Neural progenitor cell (in vitro differentiated cells): ENCODE measurements around the gene EPHB3. TPM values are rescaled to one million over a fixed set of nuclear protein-coding genes. Genes with fewer than 3 reads are reported as not detected.

ENCODE experiments used
- DNase-seq: peaks from one replicate; pipeline ENCODE4 v3.0.0-alpha.2; 2016; ENCODE audit warnings: low spot score
- H2AFZ ChIP-seq: fragments of 200-600 bp; sonication (generic); replicated peaks from 2 replicates; pipeline ENCODE4 v1.6.1; 2016; ENCODE audit warnings: antibody characterized with exemption
- H3F3A ChIP-seq: fragments of 200-600 bp; sonication (generic); 2 replicates; pipeline ENCODE4 v1.6.1; 2016; ENCODE audit warnings: antibody characterized with exemption, low read depth
- H3K27ac ChIP-seq: fragments of 200-600 bp; sonication (generic); 2 replicates; pipeline ENCODE4 v1.5.1; 2016; ENCODE audit warnings: mild to moderate bottlenecking
- H3K27me3 ChIP-seq: fragments of 200-600 bp; sonication (generic); 2 replicates; pipeline ENCODE4 v1.6.1; 2016; ENCODE audit warnings: mild to moderate bottlenecking, moderate library complexity
- H3K36me3 ChIP-seq: fragments of 200-600 bp; sonication (generic); 2 replicates; pipeline ENCODE4 v1.5.1; 2016
- H3K4me1 ChIP-seq: fragments of 200-600 bp; sonication (generic); 2 replicates; pipeline ENCODE4 v1.6.1; 2016; ENCODE audit warnings: mixed run types
- H3K4me2 ChIP-seq: fragments of 200-600 bp; sonication (generic); 2 replicates; pipeline ENCODE4 v1.6.1; 2016
- H3K4me3 ChIP-seq: fragments of 200-600 bp; sonication (generic); 2 replicates; pipeline ENCODE4 v1.5.1; 2016
- H3K79me2 ChIP-seq: fragments of 200-600 bp; sonication (generic); 2 replicates; pipeline ENCODE4 v1.6.1; 2016; ENCODE audit warnings: low read depth
- H3K9ac ChIP-seq: fragments of 200-600 bp; sonication (generic); 2 replicates; pipeline ENCODE4 v1.6.1; 2016
- H3K9me3 ChIP-seq: fragments of 200-600 bp; sonication (generic); 2 replicates; pipeline ENCODE4 v1.5.1; 2016; ENCODE audit warnings: low read depth
- H4K20me1 ChIP-seq: fragments of 200-600 bp; sonication (generic); 2 replicates; pipeline ENCODE4 v1.6.1; 2016; ENCODE audit warnings: low read depth
- H3K27ac Mint-ChIP-seq: 3 replicates; pipeline ENCODE4 v1.8.0; 2021; ENCODE audit warnings: mixed read lengths
- H3K27me3 Mint-ChIP-seq: 2 replicates; pipeline ENCODE4 v1.8.0; 2022; ENCODE audit warnings: low read depth, mild to moderate bottlenecking, inconsistent platforms, moderate library complexity, mixed read lengths; ENCODE audit not compliant: insufficient read depth
- H3K36me3 Mint-ChIP-seq: 3 replicates; pipeline ENCODE4 v1.8.0; 2021; ENCODE audit warnings: mixed read lengths
- H3K4me1 Mint-ChIP-seq: 3 replicates; pipeline ENCODE4 v1.8.0; 2021; ENCODE audit warnings: mixed read lengths
- H3K4me3 Mint-ChIP-seq: 3 replicates; pipeline ENCODE4 v1.8.0; 2021; ENCODE audit warnings: mild to moderate bottlenecking, moderate library complexity, mixed read lengths
- H3K9me3 Mint-ChIP-seq: 3 replicates; pipeline ENCODE4 v1.8.0; 2020; ENCODE audit warnings: mixed read lengths
- CTCF ChIP-seq: fragments of 200-600 bp; sonication (generic); IDR thresholded peaks from 2 replicates; pipeline ENCODE4 v1.5.1; 2017; ENCODE audit warnings: antibody characterized with exemption, mild to moderate bottlenecking
- EZH2 ChIP-seq: fragments of 200-600 bp; sonication (generic); IDR thresholded peaks from 2 replicates; pipeline ENCODE4 v1.6.1; 2017; ENCODE audit warnings: antibody characterized with exemption, mild to moderate bottlenecking, moderate library complexity
- EZH2phosphoT487 ChIP-seq: fragments of 200-600 bp; sonication (generic); IDR thresholded peaks from 2 replicates; pipeline ENCODE4 v1.6.1; 2017; ENCODE audit warnings: antibody characterized with exemption
- total RNA-seq: library from RNA; depleted of rRNA; stranded (reverse); fragments of >200 nt; gene quantifications from 2 replicates; pipeline ENCODE4 v1.2.3, GENCODE V29; 2015; ENCODE audit warnings: low replicate concordance

The EPHB3 gene
- total RNA-seq, 1 donor from 2014 or later: 2.3 TPM

GRCh38 chr3:184581331-184581855 lies 19.8 kb downstream of the EPHB3 start:
- H3K9me3 ChIP-seq: no peaks in the 10 kb centered on the region
- Mint-ChIP-seq H3K4me1 (peaks cover 50% of the 10 kb centered on the region), H3K9me3 (no peaks in the 10 kb centered on the region), H3K4me3 (peak overlapping the region; percentile 9), H3K36me3 (peaks cover 24% of the 10 kb centered on the region), H3K27me3 (peaks cover 11% of the 10 kb centered on the region), H3K27ac (no peak overlapping the region)
- H4K20me1 ChIP-seq: no peaks in the 10 kb centered on the region
- peaks cover 28% of the 10 kb centered on the region for H3F3A ChIP-seq
- H3K4me1 ChIP-seq: peaks cover 28% of the 10 kb centered on the region
- peaks cover 45% of the 10 kb centered on the region for H3K27me3 ChIP-seq
- H3K36me3 ChIP-seq: no peaks in the 10 kb centered on the region
- H3K4me3 ChIP-seq: no peak overlapping the region
- no peak overlapping the region for H3K4me2 ChIP-seq
- no peak overlapping the region for H3K9ac ChIP-seq
- H3K79me2 ChIP-seq: no peaks in the 10 kb centered on the region
- DNase-seq: no peak
- TF ChIP-seq CTCF (no peak), EZH2 (no peak), EZH2phosphoT487 (no peak)
- H3K27ac ChIP-seq: no peak overlapping the region
- H2AFZ ChIP-seq: no peak overlapping the region

- no peak overlapping the region for H3K9ac ChIP-seq
- TF ChIP-seq EZH2: peak; percentile 47
- TF ChIP-seq EZH2phosphoT487: peak; percentile 48
- no peak for TF ChIP-seq CTCF
Observed at GRCh38 chr3:184582646-184583577, 21.3 kb downstream of the EPHB3 start.

GRCh38 chr3:184583578-184584451 lies 22.2 kb downstream of the EPHB3 start:
- no peak overlapping the region for H3K9ac ChIP-seq
- peaks cover 65% of the 10 kb centered on the region for H3K27me3 ChIP-seq
- Mint-ChIP-seq H3K36me3 (peaks cover 14% of the 10 kb centered on the region), H3K4me1 (peaks cover 37% of the 10 kb centered on the region), H3K4me3 (peak overlapping the region; percentile 71), H3K27ac (peak overlapping the region; percentile 64), H3K9me3 (no peaks in the 10 kb centered on the region), H3K27me3 (peaks cover 11% of the 10 kb centered on the region)
- H3K4me1 ChIP-seq: peaks cover 24% of the 10 kb centered on the region
- H4K20me1 ChIP-seq: no peaks in the 10 kb centered on the region
- peak; percentile 26 for TF ChIP-seq EZH2phosphoT487
- TF ChIP-seq CTCF: peak; percentile 60
- TF ChIP-seq EZH2: no peak
- H3K79me2 ChIP-seq: no peaks in the 10 kb centered on the region
- no peaks in the 10 kb centered on the region for H3K9me3 ChIP-seq
- peak overlapping the region; percentile 93 for H3K4me2 ChIP-seq
- H2AFZ ChIP-seq: peak overlapping the region; percentile 45
- H3K36me3 ChIP-seq: no peaks in the 10 kb centered on the region
- H3F3A ChIP-seq: peaks cover 28% of the 10 kb centered on the region
- peak overlapping the region; percentile 56 for H3K4me3 ChIP-seq
- DNase-seq: peak; percentile 71
- no peak overlapping the region for H3K27ac ChIP-seq

More at GRCh38 chr3:184582646-184583577, 21.3 kb downstream of the EPHB3 start:
- Mint-ChIP-seq H3K36me3 (peaks cover 20% of the 10 kb centered on the region), H3K4me3 (peak overlapping the region; percentile 85), H3K27ac (peak overlapping the region; percentile 85), H3K4me1 (peaks cover 46% of the 10 kb centered on the region), H3K27me3 (peaks cover 11% of the 10 kb centered on the region), H3K9me3 (no peaks in the 10 kb centered on the region)
- H3K79me2 ChIP-seq: no peaks in the 10 kb centered on the region
- peak; percentile 88 for DNase-seq
- peak overlapping the region; percentile 45 for H2AFZ ChIP-seq
- H3K4me2 ChIP-seq: peak overlapping the region; percentile 93
- no peaks in the 10 kb centered on the region for H3K36me3 ChIP-seq
- peaks cover 28% of the 10 kb centered on the region for H3K4me1 ChIP-seq
- H3K27ac ChIP-seq: no peak overlapping the region
- peaks cover 57% of the 10 kb centered on the region for H3K27me3 ChIP-seq
- no peaks in the 10 kb centered on the region for H4K20me1 ChIP-seq
- no peaks in the 10 kb centered on the region for H3K9me3 ChIP-seq
- peak overlapping the region; percentile 56 for H3K4me3 ChIP-seq
- peaks cover 28% of the 10 kb centered on the region for H3F3A ChIP-seq
